MM.1S (cell line): ENCODE measurements around the gene SETD3.

Experiments used
- DNase-seq: peaks from one replicate; pipeline ENCODE4 v3.0.0-alpha.2; 2015
- H2AFZ ChIP-seq: fragments of 300-600 bp; sonication (generic); 2 replicates; pipeline ENCODE4 v1.6.0; 2016; ENCODE audit warnings: antibody characterized with exemption, low read length
- H3F3A ChIP-seq: fragments of 300-600 bp; sonication (generic); 2 replicates; pipeline ENCODE4 v1.6.1; 2016; ENCODE audit warnings: mild to moderate bottlenecking, antibody characterized with exemption, low read length, moderate library complexity, mixed read lengths; ENCODE audit not compliant: insufficient read depth
- H3K27ac ChIP-seq: fragments of 300-600 bp; sonication (generic); 2 replicates; pipeline ENCODE4 v1.5.1; 2016; ENCODE audit warnings: mild to moderate bottlenecking, low read length
- H3K27me3 ChIP-seq: fragments of 300-600 bp; sonication (generic); replicated peaks from 2 replicates; pipeline ENCODE4 v1.6.0; 2016; ENCODE audit warnings: low read length; ENCODE audit not compliant: insufficient read depth
- H3K36me3 ChIP-seq: fragments of 300-600 bp; sonication (generic); replicated peaks from 2 replicates; pipeline ENCODE4 v1.6.1; 2016; ENCODE audit warnings: mild to moderate bottlenecking, low read length, mixed read lengths; ENCODE audit not compliant: insufficient read depth
- H3K4me1 ChIP-seq: fragments of 300-600 bp; sonication (generic); 2 replicates; pipeline ENCODE4 v1.6.1; 2016; ENCODE audit warnings: low read length, mixed read lengths
- H3K4me2 ChIP-seq: fragments of 300-600 bp; sonication (generic); 2 replicates; pipeline ENCODE4 v1.6.0; 2016; ENCODE audit warnings: low read depth, low read length
- H3K4me3 ChIP-seq: fragments of 300-600 bp; sonication (generic); 2 replicates; pipeline ENCODE4 v1.5.1; 2016; ENCODE audit warnings: low read length, mixed read lengths
- H3K79me2 ChIP-seq: fragments of 300-600 bp; sonication (generic); 2 replicates; pipeline ENCODE4 v1.6.1; 2016; ENCODE audit warnings: mixed run types, low read length, mixed read lengths
- H3K9ac ChIP-seq: fragments of 300-600 bp; sonication (generic); 2 replicates; pipeline ENCODE4 v1.6.1; 2016; ENCODE audit warnings: low read length, mixed read lengths
- H3K9me2 ChIP-seq: fragments of 300-600 bp; sonication (generic); replicated peaks from 2 replicates; pipeline ENCODE4 v1.6.1; 2016; ENCODE audit warnings: mild to moderate bottlenecking, low read length, mixed read lengths; ENCODE audit not compliant: insufficient read depth
- H3K9me3 ChIP-seq: fragments of 300-600 bp; sonication (generic); replicated peaks from 2 replicates; pipeline ENCODE4 v1.6.1; 2016; ENCODE audit warnings: mild to moderate bottlenecking, low read length, mixed read lengths; ENCODE audit not compliant: insufficient read depth
- H4K20me1 ChIP-seq: fragments of 300-600 bp; sonication (generic); 2 replicates; pipeline ENCODE4 v1.6.1; 2016; ENCODE audit warnings: mild to moderate bottlenecking, low read length, moderate library complexity, mixed read lengths; ENCODE audit not compliant: insufficient read depth
- CTCF ChIP-seq: fragments of 300-600 bp; sonication (generic); IDR thresholded peaks from 2 replicates; pipeline ENCODE4 v1.5.1; 2016; ENCODE audit warnings: antibody characterized with exemption, low read length, mixed read lengths
- EZH2 ChIP-seq: fragments of 300-600 bp; sonication (generic); optimal IDR thresholded peaks from 2 replicates; pipeline ENCODE3; 2017; ENCODE audit warnings: low read depth, mild to moderate bottlenecking, antibody characterized with exemption, low read length, mixed read lengths
- EZH2phosphoT487 ChIP-seq: fragments of 300-600 bp; sonication (generic); IDR thresholded peaks from 2 replicates; pipeline ENCODE4 v1.6.1; 2018; ENCODE audit warnings: antibody characterized with exemption, low read length

Gene SETD3

DNA sequence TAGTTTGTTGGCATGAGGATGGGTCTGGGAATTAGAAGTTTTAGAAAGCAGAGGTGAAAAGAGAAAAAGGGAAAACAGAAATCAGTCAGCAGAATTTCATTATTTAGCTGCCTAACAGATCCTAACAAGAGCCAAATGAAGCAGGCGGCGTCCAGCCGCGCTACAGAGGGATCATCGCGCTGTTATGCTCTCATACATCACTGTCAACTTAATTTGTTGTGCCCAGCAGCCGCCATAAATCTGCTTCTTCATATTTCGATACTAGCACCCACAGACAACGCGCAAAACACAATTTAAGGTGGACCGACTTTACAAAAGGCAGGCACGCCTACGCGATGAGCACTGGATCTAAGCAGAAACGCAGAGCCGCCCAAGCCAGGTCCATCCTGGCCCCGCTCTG lies 66.7 kb downstream of the SETD3 start:
- Histone ChIP-seq H3K4me3 (no peak overlapping the region), H3K27me3 (no peaks in the 10 kb centered on the region), H3K36me3 (no peaks in the 10 kb centered on the region), H3K9ac (no peak overlapping the region), H4K20me1 (no peaks in the 10 kb centered on the region), H3K4me1 (peaks cover 10% of the 10 kb centered on the region; the same call in 1 of the 2 replicates), H3K9me3 (no peaks in the 10 kb centered on the region), H2AFZ (no peak overlapping the region), H3K79me2 (no peaks in the 10 kb centered on the region), H3K27ac (no peak overlapping the region), H3K4me2 (no peak overlapping the region), H3K9me2 (no peaks in the 10 kb centered on the region), H3F3A (no peaks in the 10 kb centered on the region)
- no peak for DNase-seq
- TF ChIP-seq CTCF = no peak
- no peak for TF ChIP-seq EZH2
- no peak for TF ChIP-seq EZH2phosphoT487

GRCh38 chr14:99413172-99413571 lies 67.5 kb downstream of the SETD3 start:
- DNase-seq = no peak
- Histone ChIP-seq H3K27ac (no peak overlapping the region), H2AFZ (no peak overlapping the region), H3K4me2 (no peak overlapping the region), H3K9me3 (no peaks in the 10 kb centered on the region), H3K4me1 (peaks cover 3% of the 10 kb centered on the region; the same call in 1 of the 2 replicates), H3K9ac (no peak overlapping the region), H3K27me3 (no peaks in the 10 kb centered on the region), H4K20me1 (no peaks in the 10 kb centered on the region), H3K36me3 (no peaks in the 10 kb centered on the region), H3K9me2 (no peaks in the 10 kb centered on the region), H3F3A (no peaks in the 10 kb centered on the region), H3K79me2 (no peaks in the 10 kb centered on the region), H3K4me3 (no peak overlapping the region)
- TF ChIP-seq CTCF = no peak
- TF ChIP-seq EZH2phosphoT487 = no peak
- TF ChIP-seq EZH2 = no peak

DNA sequence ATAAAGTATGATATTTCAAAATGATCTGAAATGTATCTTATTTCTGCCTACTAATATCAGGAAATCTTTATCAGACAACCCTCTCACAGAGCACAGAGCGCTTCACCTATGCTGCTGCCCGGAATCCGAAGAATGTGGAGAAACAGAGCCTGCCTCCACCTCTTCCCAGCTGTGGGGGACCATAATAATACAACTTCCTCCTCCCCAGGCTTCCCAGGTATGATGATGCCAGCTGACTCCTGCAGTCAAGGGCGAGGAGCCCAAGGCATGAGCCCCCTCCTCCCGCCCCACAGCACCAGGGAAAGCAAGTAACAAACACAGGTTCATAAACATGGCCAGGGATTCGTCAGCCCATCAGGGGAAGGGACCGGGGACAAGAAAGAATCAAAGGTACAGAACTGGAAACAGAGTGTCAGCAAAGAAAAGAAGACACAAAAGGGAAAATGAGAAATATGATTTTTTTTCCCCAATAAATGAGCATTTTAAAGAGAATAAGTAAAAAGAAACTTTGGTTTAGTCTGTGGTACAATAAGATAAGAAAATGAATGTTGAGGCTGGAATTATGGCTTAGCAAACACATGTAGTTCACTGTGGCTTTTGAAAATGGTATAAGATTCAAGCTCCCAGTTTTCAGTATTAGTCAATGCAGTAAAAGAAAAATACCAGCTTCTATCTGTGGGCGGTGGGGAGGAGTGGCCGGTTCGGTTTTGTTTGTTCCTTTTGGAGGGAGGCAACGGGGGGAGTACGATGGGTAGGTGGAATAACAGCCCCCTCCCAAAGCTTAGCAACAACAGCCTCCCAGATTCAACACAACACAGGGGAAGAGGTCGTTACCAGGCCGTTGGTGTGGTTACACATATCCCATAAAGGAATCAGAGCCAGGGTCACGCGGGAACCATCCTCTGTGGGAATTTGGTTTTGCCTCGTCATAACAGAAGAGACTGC lies 68.3 kb downstream of the SETD3 start:
- Histone ChIP-seq H3K4me3 (no peak overlapping the region), H3K27me3 (no peaks in the 10 kb centered on the region), H3K4me1 (no peaks in the 10 kb centered on the region), H3K9me2 (no peaks in the 10 kb centered on the region), H3K27ac (no peak overlapping the region), H4K20me1 (no peaks in the 10 kb centered on the region), H3F3A (no peaks in the 10 kb centered on the region), H2AFZ (no peak overlapping the region), H3K36me3 (no peaks in the 10 kb centered on the region), H3K9me3 (no peaks in the 10 kb centered on the region), H3K9ac (no peak overlapping the region), H3K4me2 (no peak overlapping the region), H3K79me2 (no peaks in the 10 kb centered on the region)
- no peak for DNase-seq
- TF ChIP-seq EZH2phosphoT487 = no peak
- no peak for TF ChIP-seq EZH2
- TF ChIP-seq CTCF = no peak
